Osteoblast (primary cell): ENCODE results near the gene VPREB3. TPM values are rescaled to one million over a fixed set of nuclear protein-coding genes. Genes with fewer than 3 reads are reported as not detected.

Source experiments
- DNase-seq: peaks from one replicate; pipeline ENCODE4 v3.0.0; 2011; ENCODE audit warnings: low spot score, mixed read lengths; ENCODE audit not compliant: insufficient read length; ENCODE audit errors: missing footprints
- H2AFZ ChIP-seq: 2 replicates; pipeline ENCODE4 v1.6.0; 2011; ENCODE audit warnings: mild to moderate bottlenecking, low read length
- H3K27ac ChIP-seq: 2 replicates; pipeline ENCODE4 v1.5.1; 2011; ENCODE audit warnings: mild to moderate bottlenecking, low read depth, low read length, moderate library complexity
- H3K27me3 ChIP-seq: 2 replicates; pipeline ENCODE4 v1.6.0; 2012; ENCODE audit warnings: mild to moderate bottlenecking, control low read depth, inconsistent platforms, low read length, moderate library complexity; ENCODE audit not compliant: insufficient read depth
- H3K36me3 ChIP-seq: 2 replicates; pipeline ENCODE4 v1.5.1; 2011; ENCODE audit warnings: mild to moderate bottlenecking, low read length, control low read depth, moderate library complexity; ENCODE audit not compliant: insufficient read depth
- H3K4me1 ChIP-seq: 2 replicates; pipeline ENCODE4 v1.5.1; 2011; ENCODE audit warnings: mild to moderate bottlenecking, low read length, control low read depth, moderate library complexity; ENCODE audit not compliant: insufficient read depth
- H3K4me2 ChIP-seq: 2 replicates; pipeline ENCODE4 v1.6.0; 2011; ENCODE audit warnings: mild to moderate bottlenecking, low read length; ENCODE audit not compliant: insufficient read depth
- H3K4me3 ChIP-seq: fragments of 200-600 bp; sonication (generic); 3 replicates; pipeline ENCODE4 v1.5.1; 2012; ENCODE audit warnings: mild to moderate bottlenecking, low read length, inconsistent platforms; ENCODE audit not compliant: insufficient read depth
- H3K79me2 ChIP-seq: 2 replicates; pipeline ENCODE4 v1.6.0; 2012; ENCODE audit warnings: mild to moderate bottlenecking, low read length, control low read depth, inconsistent platforms; ENCODE audit not compliant: insufficient read depth
- H3K9me3 ChIP-seq: 2 replicates; pipeline ENCODE4 v1.5.1; 2011; ENCODE audit warnings: low read depth, low read length, control low read depth
- H4K20me1 ChIP-seq: 2 replicates; pipeline ENCODE4 v1.6.0; 2012; ENCODE audit warnings: mild to moderate bottlenecking, low read length, control low read depth; ENCODE audit not compliant: insufficient read depth
- total RNA-seq: library from RNA; depleted of rRNA; stranded (reverse); fragments of >200 nt; gene quantifications from 2 replicates; pipeline ENCODE4 v1.2.3, GENCODE V29; 2012
- TF ChIP-seq, protein P1 (sequence below): IDR thresholded peaks from 2 replicates; pipeline ENCODE4 v1.5.1; 2011; ENCODE audit warnings: mild to moderate bottlenecking, low read depth, low read length, moderate library complexity; ENCODE audit errors: extremely low read depth

VPREB3 gene
- total RNA-seq, 1 donor = not detected

DNA sequence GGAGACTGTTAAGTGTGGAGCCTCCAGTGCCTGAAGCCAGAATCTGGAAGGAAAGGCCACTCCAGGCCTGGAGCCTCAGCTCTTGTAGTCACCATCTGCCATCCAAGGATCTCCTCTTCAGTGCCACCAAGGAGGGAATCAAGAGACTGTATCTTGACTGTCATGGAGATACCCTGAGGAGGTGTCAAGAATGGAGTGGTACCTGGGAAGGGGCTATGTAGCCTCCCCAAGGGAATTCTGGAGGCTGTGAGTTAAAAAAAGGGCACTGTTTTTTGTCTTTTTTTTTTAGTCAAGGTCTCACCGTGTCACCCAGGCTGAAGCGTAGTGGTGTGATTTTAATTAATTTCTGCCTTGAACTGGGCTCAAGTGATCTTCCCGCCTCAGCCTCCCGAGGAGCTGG lies 5.3 kb upstream of the VPREB3 start:
- H3K4me1 ChIP-seq = peaks cover 7% of the 10 kb centered on the region
- H2AFZ ChIP-seq = no peak overlapping the region
- H3K4me3 ChIP-seq = no peak overlapping the region
- peak; percentile 57 for DNase-seq
- H3K27me3 ChIP-seq = no peaks in the 10 kb centered on the region
- H3K79me2 ChIP-seq = no peaks in the 10 kb centered on the region
- no peak overlapping the region for H3K27ac ChIP-seq
- H3K4me2 ChIP-seq = no peak overlapping the region
- H4K20me1 ChIP-seq = no peaks in the 10 kb centered on the region
- TF ChIP-seq, protein P1, sequence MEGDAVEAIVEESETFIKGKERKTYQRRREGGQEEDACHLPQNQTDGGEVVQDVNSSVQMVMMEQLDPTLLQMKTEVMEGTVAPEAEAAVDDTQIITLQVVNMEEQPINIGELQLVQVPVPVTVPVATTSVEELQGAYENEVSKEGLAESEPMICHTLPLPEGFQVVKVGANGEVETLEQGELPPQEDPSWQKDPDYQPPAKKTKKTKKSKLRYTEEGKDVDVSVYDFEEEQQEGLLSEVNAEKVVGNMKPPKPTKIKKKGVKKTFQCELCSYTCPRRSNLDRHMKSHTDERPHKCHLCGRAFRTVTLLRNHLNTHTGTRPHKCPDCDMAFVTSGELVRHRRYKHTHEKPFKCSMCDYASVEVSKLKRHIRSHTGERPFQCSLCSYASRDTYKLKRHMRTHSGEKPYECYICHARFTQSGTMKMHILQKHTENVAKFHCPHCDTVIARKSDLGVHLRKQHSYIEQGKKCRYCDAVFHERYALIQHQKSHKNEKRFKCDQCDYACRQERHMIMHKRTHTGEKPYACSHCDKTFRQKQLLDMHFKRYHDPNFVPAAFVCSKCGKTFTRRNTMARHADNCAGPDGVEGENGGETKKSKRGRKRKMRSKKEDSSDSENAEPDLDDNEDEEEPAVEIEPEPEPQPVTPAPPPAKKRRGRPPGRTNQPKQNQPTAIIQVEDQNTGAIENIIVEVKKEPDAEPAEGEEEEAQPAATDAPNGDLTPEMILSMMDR = no peak
- H3K36me3 ChIP-seq = no peaks in the 10 kb centered on the region
- no peaks in the 10 kb centered on the region for H3K9me3 ChIP-seq

DNA sequence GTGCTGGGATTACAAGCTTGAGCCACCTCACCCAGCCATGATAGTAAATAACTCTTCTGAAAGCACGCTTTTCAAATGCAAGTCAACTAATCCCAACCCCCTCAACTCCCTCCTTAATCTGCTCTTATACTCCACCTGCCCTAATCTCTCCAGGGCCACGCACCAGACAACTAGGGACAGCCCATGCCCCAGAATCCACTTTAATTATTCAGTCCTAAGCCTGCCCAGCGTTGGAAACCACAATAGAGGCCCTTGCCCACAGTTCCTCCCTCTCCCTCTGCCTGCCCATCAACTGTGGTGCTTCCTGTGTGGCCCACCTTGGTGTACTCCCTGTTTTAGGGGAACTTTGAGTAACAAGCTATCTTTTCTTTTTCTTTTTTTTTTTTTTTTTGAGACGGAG lies 2.7 kb upstream of the VPREB3 start:
- Histone ChIP-seq H3K4me1 (no peaks in the 10 kb centered on the region), H3K4me3 (no peak overlapping the region), H3K4me2 (no peak overlapping the region), H3K36me3 (no peaks in the 10 kb centered on the region), H3K9me3 (no peaks in the 10 kb centered on the region), H2AFZ (no peak overlapping the region), H3K27me3 (no peaks in the 10 kb centered on the region), H4K20me1 (no peaks in the 10 kb centered on the region), H3K79me2 (no peaks in the 10 kb centered on the region), H3K27ac (no peak overlapping the region)
- TF ChIP-seq, protein P1 = no peak
- DNase-seq = no peak

DNA sequence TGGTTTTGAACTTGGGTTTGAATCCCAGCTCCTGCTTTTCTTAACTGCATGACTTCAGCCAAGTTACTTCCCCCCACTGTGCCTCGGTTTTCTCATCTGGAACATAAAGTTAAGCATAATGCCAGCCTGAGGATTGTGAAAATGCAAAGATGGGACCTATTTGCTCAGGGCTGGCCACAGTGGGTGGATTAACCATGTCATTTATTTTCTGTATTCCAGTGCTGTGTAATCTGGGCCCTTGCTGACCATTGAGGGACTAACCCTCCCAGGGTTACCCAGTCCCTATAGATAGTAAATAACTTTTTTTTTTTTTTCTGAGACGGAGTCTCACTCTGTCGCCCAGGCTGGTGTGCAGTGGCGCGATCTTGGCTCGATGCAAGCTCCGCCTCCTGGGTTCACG lies 1.5 kb upstream of the VPREB3 start:
- peak; percentile 52 for DNase-seq
- Histone ChIP-seq H4K20me1 (no peaks in the 10 kb centered on the region), H3K4me3 (no peak overlapping the region), H3K4me1 (no peaks in the 10 kb centered on the region), H3K4me2 (no peak overlapping the region), H3K27ac (no peak overlapping the region), H3K36me3 (no peaks in the 10 kb centered on the region), H3K9me3 (no peaks in the 10 kb centered on the region), H3K27me3 (no peaks in the 10 kb centered on the region), H2AFZ (no peak overlapping the region), H3K79me2 (no peaks in the 10 kb centered on the region)
- TF ChIP-seq, protein P1 = no peak

DNA sequence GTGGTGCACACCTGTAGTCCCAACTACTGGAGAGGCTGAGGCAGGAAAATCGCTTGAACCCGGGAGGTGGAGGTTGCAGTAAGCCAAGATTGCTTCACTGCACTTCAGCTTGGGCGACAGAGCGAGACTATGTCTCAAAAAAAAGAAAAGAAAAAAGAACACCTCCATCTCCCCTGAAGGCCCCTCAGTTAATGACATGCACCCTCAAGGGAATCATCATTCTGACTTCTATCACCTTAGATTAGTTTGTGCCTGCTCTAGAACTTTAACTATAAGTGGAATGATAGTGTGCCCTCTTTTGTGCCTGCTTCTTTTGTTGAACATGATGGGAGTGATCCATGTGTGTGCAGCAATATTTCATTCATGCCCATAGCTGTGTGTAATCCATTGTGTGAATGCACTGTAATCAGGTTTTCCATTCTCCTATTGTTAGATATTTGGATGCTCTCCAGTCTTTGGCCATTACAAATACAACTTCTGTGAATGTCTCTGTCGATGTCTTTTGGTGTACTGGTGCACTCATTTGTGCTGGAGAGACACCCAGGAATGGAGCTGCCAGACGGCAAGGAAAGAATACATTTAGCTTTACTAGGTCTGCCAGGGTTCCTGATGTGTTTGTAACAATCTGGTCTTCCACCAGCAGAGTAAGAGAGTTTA lies 883 bp upstream of the VPREB3 start:
- peak; percentile 82 for DNase-seq
- H3K79me2 ChIP-seq = no peaks in the 10 kb centered on the region
- H3K4me3 ChIP-seq = no peak overlapping the region
- no peaks in the 10 kb centered on the region for H3K36me3 ChIP-seq
- TF ChIP-seq, protein P1 = no peak
- H3K9me3 ChIP-seq = no peaks in the 10 kb centered on the region
- H3K4me1 ChIP-seq = peaks cover 5% of the 10 kb centered on the region
- H3K27ac ChIP-seq = no peak overlapping the region
- H3K27me3 ChIP-seq = no peaks in the 10 kb centered on the region
- no peak overlapping the region for H3K4me2 ChIP-seq
- no peaks in the 10 kb centered on the region for H4K20me1 ChIP-seq
- H2AFZ ChIP-seq = no peak overlapping the region
